GM12892 (cell line): ENCODE measurements around the gene CAVIN3.

Experiments
- POLR2A ChIP-seq: IDR thresholded peaks from 2 replicates; pipeline ENCODE4 v1.6.1; 2011; ENCODE audit warnings: low read depth, low read length, control low read depth
- POLR2AphosphoS5 ChIP-seq: IDR thresholded peaks from 2 replicates; pipeline ENCODE4 v1.6.1; 2011; ENCODE audit warnings: low read depth, low read length, control low read depth

DNA sequence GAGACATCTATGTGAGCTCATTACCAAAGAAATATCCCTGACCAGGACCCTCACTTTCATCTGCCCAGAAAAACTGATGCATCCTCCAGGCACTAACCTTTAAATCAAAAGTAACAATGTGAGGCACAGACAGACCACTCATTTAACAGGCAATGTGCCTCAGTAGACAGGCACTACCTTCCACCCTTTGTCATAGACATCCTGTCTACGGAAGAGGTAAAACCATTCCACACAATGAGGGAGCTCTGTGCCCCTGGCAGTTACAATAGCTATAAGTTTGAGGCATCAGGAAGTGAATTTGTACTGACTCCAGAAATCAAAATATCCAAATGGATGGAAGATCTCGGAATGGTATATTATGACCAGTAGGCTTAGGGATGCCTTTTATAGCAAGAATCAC is 6.7 kb upstream of the CAVIN3 start:
- TF ChIP-seq POLR2AphosphoS5 = no peak
- no peak for TF ChIP-seq POLR2A
